ENCODE measurements around the gene KPNB1. TPM values are rescaled to one million over a fixed set of nuclear protein-coding genes. Genes with fewer than 3 reads are reported as not detected.

KPNB1 gene
- total and polyA plus RNA-seq, 2 of the 8 experiments (the other 6 are each of a cell fraction or from before 2014, with no cell fraction given), result 171 to 625 TPM

- TF ChIP-seq RNF2 (IDR thresholded peaks at IDR 0.05; ENCODE audit: borderline replicate concordance, low read depth, low read length, missing control alignments, poor library complexity, severe bottlenecking) (no peak), BRCA1 (IDR thresholded peaks at IDR 0.05; ENCODE audit: low read depth, low read length) (no peak), KDM4A (IDR thresholded peaks at IDR 0.05; ENCODE audit: low read depth, low read length, severe bottlenecking) (no peak), CHD1 (IDR thresholded peaks at IDR 0.05; ENCODE audit: low read depth, low read length) (no peak), RAD21 (IDR thresholded peaks at IDR 0.05 in 1 of 2, conservative IDR thresholded peaks at IDR 0.05 in 1 of 2; ENCODE audit: low read depth in 2 of 2, low read length in 2 of 2) (peak; percentile 50 to 58), PHF8 (conservative IDR thresholded peaks at IDR 0.05; ENCODE audit: low read depth, low read length) (no peak), SIX5 (IDR thresholded peaks at IDR 0.05; ENCODE audit: low read depth, low read length) (no peak), POU5F1 (IDR thresholded peaks at IDR 0.05; ENCODE audit: low read depth, low read length) (no peak), SRF (IDR thresholded peaks at IDR 0.05; ENCODE audit: low read depth, low read length) (no peak), USF2 (IDR thresholded peaks at IDR 0.05; ENCODE audit: low read length) (no peak), JUND (IDR thresholded peaks at IDR 0.05; ENCODE audit: low read length) (no peak), TCF12 (IDR thresholded peaks at IDR 0.05; ENCODE audit: low read depth, low read length) (no peak), CREB1 (IDR thresholded peaks at IDR 0.05) (no peak)
Observed at GRCh38 chr17:47663912-47664623, 14.3 kb downstream of the KPNB1 start (continued).
